ENCODE measurements around the gene C1QBP. TPM values are rescaled to one million over a fixed set of nuclear protein-coding genes. Genes with fewer than 3 reads are reported as not detected.

The C1QBP gene
- total RNA-seq, 4 donors from 2014 or later, result 75.4 to 143 (median 113) TPM

- Histone ChIP-seq H3K4me3 (replicated peaks in 1 of 3) (no peak overlapping the region), H3K9me3 (no peaks in the 10 kb centered on the region), H3K4me1 (peaks cover 9 to 11% of the 10 kb centered on the region in 2 donors), H3K27me3 (no peaks in the 10 kb centered on the region), H3K27ac (no peak overlapping the region), H3K36me3 (peaks cover 57 to 63% of the 10 kb centered on the region in 2 donors)
- WGBS, 2 donors, result 95 to 96% methylated on average over 4 of the region's 4 CpGs
- DNase-seq, result no peak
- no peak for TF ChIP-seq CTCF (IDR thresholded peaks at IDR 0.05)
- no peak for TF ChIP-seq POLR2A (IDR thresholded peaks at IDR 0.05)
- intact Hi-C loops (cut with DNase I), result no loop called here
These were observed 42.5 kb upstream of the C1QBP start for GRCh38 chr17:5481451-5481850.

GRCh38 chr17:5480962-5481361 is 42.0 kb upstream of the C1QBP start:
- intact Hi-C loops (cut with DNase I), result no loop called here
- no peak overlapping the region for H3K4me3 ChIP-seq (replicated peaks in 1 of 3)
- no peaks in the 10 kb centered on the region for H3K9me3 ChIP-seq
- no peak for TF ChIP-seq CTCF (IDR thresholded peaks at IDR 0.05)
- no peak for TF ChIP-seq POLR2A (IDR thresholded peaks at IDR 0.05)
- H3K27ac ChIP-seq, result no peak overlapping the region
- no peak for DNase-seq
- peaks cover 9 to 11% of the 10 kb centered on the region in 2 donors for H3K4me1 ChIP-seq
- WGBS, 2 donors, result 87 to 90% methylated on average over 6 of the region's 6 CpGs
- H3K36me3 ChIP-seq, result peaks cover 58 to 66% of the 10 kb centered on the region in 2 donors
- H3K27me3 ChIP-seq, result no peaks in the 10 kb centered on the region

- Histone ChIP-seq H3K27me3 (no peaks in the 10 kb centered on the region), H3K9me3 (no peaks in the 10 kb centered on the region), H3K27ac (no peak overlapping the region), H3K4me1 (no peaks in the 10 kb centered on the region), H3K4me3 (replicated peaks in 1 of 3) (no peak overlapping the region), H3K36me3 (peaks cover 59 to 81% of the 10 kb centered on the region in 2 donors)
- intact Hi-C loops (cut with DNase I), result no loop called here
- 95 to 96% methylated on average over 4 of the region's 4 CpGs for WGBS, 2 donors
- DNase-seq, result no peak
- TF ChIP-seq POLR2A (IDR thresholded peaks at IDR 0.05) (no peak), CTCF (IDR thresholded peaks at IDR 0.05) (no peak)
These were observed 40.0 kb upstream of the C1QBP start for GRCh38 chr17:5478992-5479391.

- no peak for DNase-seq
- H3K4me3 ChIP-seq (replicated peaks in 1 of 3), result no peak overlapping the region
- H3K27me3 ChIP-seq, result no peaks in the 10 kb centered on the region
- peaks cover 34 to 55% of the 10 kb centered on the region in 2 donors for H3K36me3 ChIP-seq
- TF ChIP-seq POLR2A (IDR thresholded peaks at IDR 0.05) (no peak), CTCF (IDR thresholded peaks at IDR 0.05) (no peak)
- H3K27ac ChIP-seq, result no peak overlapping the region
- peaks cover 0 to 4% of the 10 kb centered on the region in 2 donors for H3K4me1 ChIP-seq
- no peaks in the 10 kb centered on the region for H3K9me3 ChIP-seq
- WGBS, 2 donors, result 90 to 93% methylated on average over 2 of the region's 2 CpGs
- intact Hi-C loops (cut with DNase I), result no loop called here
These were observed 35.0 kb upstream of the C1QBP start for GRCh38 chr17:5473906-5474305.

GRCh38 chr17:5472511-5472910 is 33.6 kb upstream of the C1QBP start:
- no peak overlapping the region for H3K27ac ChIP-seq
- peaks cover 20 to 41% of the 10 kb centered on the region in 2 donors for H3K36me3 ChIP-seq
- no peak overlapping the region for H3K4me3 ChIP-seq (replicated peaks in 1 of 3)
- DNase-seq, result no peak
- H3K9me3 ChIP-seq, result no peaks in the 10 kb centered on the region
- H3K27me3 ChIP-seq, result no peaks in the 10 kb centered on the region
- intact Hi-C loops (cut with DNase I), result no loop called here
- peaks cover 5 to 10% of the 10 kb centered on the region in 2 donors for H3K4me1 ChIP-seq
- WGBS, 2 donors, result 91 to 94% methylated on average over 3 of the region's 3 CpGs
- TF ChIP-seq CTCF (IDR thresholded peaks at IDR 0.05) (no peak), POLR2A (IDR thresholded peaks at IDR 0.05) (no peak)

All from thyroid gland (tissue), 4 donors.